Thymus (tissue), 11 donors: ENCODE data around the gene FAM13A. TPM values are rescaled to one million over a fixed set of nuclear protein-coding genes. Genes with fewer than 3 reads are reported as not detected.
A peak's percentile ranks its signal among the peaks of the same experiment; 100 is the strongest.

Source experiments
- DNase-seq, 9 donors: peaks; one replicate each; pipeline ENCODE4 v3.0.0-alpha.2; 2013; ENCODE audit warnings: low spot score in 9 of 9, low read depth in 6 of 9, missing footprints in 1 of 9
- H3K27ac ChIP-seq, 2 donors: one replicate each; pipeline ENCODE4 v1.5.1; 2013; ENCODE audit warnings: control low read depth in 1 of 2, low read depth in 1 of 2, low read length in 1 of 2, mild to moderate bottlenecking in 1 of 2, moderate library complexity in 1 of 2
- H3K27me3 ChIP-seq, 2 donors: one replicate each; pipeline ENCODE4 v1.5.1; 2013; ENCODE audit warnings: low read length in 1 of 2; ENCODE audit not compliant: control insufficient read depth in 2 of 2, insufficient read depth in 1 of 2
- H3K36me3 ChIP-seq, 2 donors: one replicate each; pipeline ENCODE4 v1.5.1; 2013; ENCODE audit warnings: low read length in 1 of 2, mild to moderate bottlenecking in 1 of 2, moderate library complexity in 1 of 2; ENCODE audit not compliant: control insufficient read depth in 2 of 2, insufficient read depth in 2 of 2
- H3K4me1 ChIP-seq, 2 donors: one replicate each; pipeline ENCODE4 v1.5.1; 2013; ENCODE audit warnings: low read length in 2 of 2; ENCODE audit not compliant: control insufficient read depth in 2 of 2, insufficient read depth in 2 of 2
- H3K4me3 ChIP-seq, 2 donors: one replicate each; pipeline ENCODE4 v1.5.1; 2013; ENCODE audit warnings: low read length in 2 of 2, control low read depth in 1 of 2, mild to moderate bottlenecking in 1 of 2
- H3K9me3 ChIP-seq, 2 donors: one replicate each; pipeline ENCODE4 v1.5.1; 2013; ENCODE audit warnings: low read length in 1 of 2, mild to moderate bottlenecking in 1 of 2; ENCODE audit not compliant: control insufficient read depth in 2 of 2, insufficient read depth in 1 of 2
- WGBS: extraction: QIAGEN DNeasy Blood & Tissue Kit; methylation state at CpG from one replicate; pipeline ENCODE4 v1.1.7; 2013; 5-methylcytosine and 5-hydroxymethylcytosine counted together
- polyA plus RNA-seq: library from polyadenylated mRNA; stranded (reverse); fragments of 200-250 nt; gene quantifications from one replicate; pipeline ENCODE4 v1.2.3, GENCODE V29; 2013
- total RNA-seq: library from RNA; stranded (reverse); fragments of 120-200 nt; gene quantifications from one replicate; pipeline ENCODE4 v1.2.4, GENCODE V29; 2013
- donor health status: healthy.

Gene FAM13A
- total and polyA plus RNA-seq, 2 donors, result 9.0 to 9.3 TPM

GRCh38 chr4:88706574-88706973 lies 350.4 kb downstream of the FAM13A start:
- Histone ChIP-seq H3K27ac (no peak overlapping the region), H3K36me3 (peaks cover 5 to 29% of the 10 kb centered on the region in 2 donors), H3K27me3 (no peaks in the 10 kb centered on the region), H3K4me1 (no peaks in the 10 kb centered on the region), H3K4me3 (no peak overlapping the region), H3K9me3 (no peaks in the 10 kb centered on the region)
- DNase-seq, result no peak
- WGBS, result 90% methylated on average over 9 of the region's 9 CpGs

- 95% methylated on average over 3 of the region's 3 CpGs for WGBS
- Histone ChIP-seq H3K36me3 (peaks cover 5 to 29% of the 10 kb centered on the region in 2 donors), H3K4me1 (no peaks in the 10 kb centered on the region), H3K27me3 (no peaks in the 10 kb centered on the region), H3K27ac (no peak overlapping the region), H3K9me3 (no peaks in the 10 kb centered on the region), H3K4me3 (no peak overlapping the region)
- DNase-seq, result no peak
Measured at GRCh38 chr4:88705805-88706492, 351.0 kb downstream of the FAM13A start.

- no peak for DNase-seq
- no peaks in the 10 kb centered on the region for H3K9me3 ChIP-seq
Measured at GRCh38 chr4:88705223-88705622, 351.8 kb downstream of the FAM13A start.

GRCh38 chr4:88702782-88703181 lies 354.2 kb downstream of the FAM13A start:
- no peak for DNase-seq
- H3K27ac ChIP-seq, result no peak overlapping the region
- H3K4me1 ChIP-seq, result no peaks in the 10 kb centered on the region
- H3K36me3 ChIP-seq, result peaks cover 5 to 26% of the 10 kb centered on the region in 2 donors
- no peaks in the 10 kb centered on the region for H3K27me3 ChIP-seq
- H3K4me3 ChIP-seq, result no peak overlapping the region
- 91% methylated on average over 2 of the region's 2 CpGs for WGBS
- no peaks in the 10 kb centered on the region for H3K9me3 ChIP-seq

More at GRCh38 chr4:88705223-88705622, 351.8 kb downstream of the FAM13A start:
- Histone ChIP-seq H3K4me3 (no peak overlapping the region), H3K27ac (no peak overlapping the region), H3K4me1 (no peaks in the 10 kb centered on the region), H3K27me3 (no peaks in the 10 kb centered on the region), H3K36me3 (peaks cover 5 to 26% of the 10 kb centered on the region in 2 donors)

GRCh38 chr4:88698519-88698918 lies 358.5 kb downstream of the FAM13A start:
- Histone ChIP-seq H3K27ac (no peak overlapping the region), H3K36me3 (peaks cover 2 to 3% of the 10 kb centered on the region in 2 donors)
- WGBS, result 98% methylated on average over 7 of the region's 7 CpGs

DNA sequence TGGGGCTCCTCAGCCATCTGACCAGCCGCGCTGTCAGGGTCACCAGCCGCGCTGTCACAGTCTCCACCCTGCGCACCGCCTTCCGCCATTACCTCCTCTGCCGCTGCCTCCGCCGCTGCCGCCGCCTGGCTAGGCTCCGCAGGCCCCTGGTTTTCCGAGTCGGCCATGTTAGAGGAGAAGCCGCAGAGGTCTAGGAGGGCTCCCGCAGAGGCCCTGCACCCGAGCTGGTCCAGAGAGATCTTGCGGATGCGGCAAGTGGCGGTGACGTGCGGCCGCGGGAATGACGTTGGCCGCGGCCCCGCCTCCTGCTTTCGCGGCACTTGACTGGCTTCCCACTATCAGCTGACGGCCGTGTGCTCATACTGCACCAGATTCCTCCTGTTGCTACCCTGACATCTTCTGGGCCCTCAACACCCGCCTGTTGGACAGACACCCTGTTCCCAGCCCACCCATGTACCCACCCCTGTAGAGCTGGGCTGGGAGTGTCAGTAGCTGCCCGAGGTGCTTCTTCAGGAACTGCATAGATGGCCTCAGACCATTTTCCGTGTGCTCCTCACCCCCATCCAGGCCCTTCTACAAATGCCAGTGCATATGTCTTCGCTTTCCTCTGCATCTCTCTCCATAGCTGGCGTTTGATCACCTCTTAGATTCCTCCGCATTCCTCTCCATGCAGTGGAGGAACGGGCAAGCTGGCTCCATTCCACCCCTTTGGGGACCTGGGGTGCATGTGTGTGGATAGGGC lies 359.2 kb downstream of the FAM13A start, which contains the start of gene NAP1L5:
TSS of gene NAP1L5 (minus strand) at position 242 of the 742 bp plus-strand sequence. CDS start at position 167, 75 bp downstream.
- H3K27ac ChIP-seq, result peak within 1 kb of the TSS; percentile 38 to 53
- no peaks in the 10 kb centered on the region for H3K27me3 ChIP-seq
- peaks cover 2 to 3% of the 10 kb centered on the region in 2 donors for H3K36me3 ChIP-seq
- peak in 8 of 9 donors; percentile 20 to 73 (median 46) for DNase-seq
- no peaks in the 10 kb centered on the region for H3K4me1 ChIP-seq
- 58% methylated on average over 40 of the region's 40 CpGs for WGBS
- no peaks in the 10 kb centered on the region for H3K9me3 ChIP-seq
- H3K4me3 ChIP-seq, result peak within 1 kb of the TSS; percentile 62 to 74

More at GRCh38 chr4:88698519-88698918, 358.5 kb downstream of the FAM13A start:
- Histone ChIP-seq H3K4me3 (no peak overlapping the region), H3K9me3 (no peaks in the 10 kb centered on the region), H3K4me1 (no peaks in the 10 kb centered on the region), H3K27me3 (no peaks in the 10 kb centered on the region)
- no peak for DNase-seq

- H3K27me3 ChIP-seq, result no peaks in the 10 kb centered on the region
- peak overlapping the region; percentile 38 to 53 for H3K27ac ChIP-seq
- WGBS, result 43% methylated on average over 18 of the region's 18 CpGs
- H3K36me3 ChIP-seq, result peaks cover 2% of the 10 kb centered on the region in 2 donors
- H3K4me3 ChIP-seq, result peak overlapping the region; percentile 62 to 74
- DNase-seq, result peak in 2 of 9 donors; percentile 9 to 33
- H3K4me1 ChIP-seq, result no peaks in the 10 kb centered on the region
- H3K9me3 ChIP-seq, result no peaks in the 10 kb centered on the region
Measured at GRCh38 chr4:88697141-88697540, 359.8 kb downstream of the FAM13A start.

- no peaks in the 10 kb centered on the region for H3K27me3 ChIP-seq
- H3K27ac ChIP-seq, result no peak overlapping the region
- 90% methylated on average over 7 of the region's 7 CpGs for WGBS
- H3K4me1 ChIP-seq, result no peaks in the 10 kb centered on the region
- H3K36me3 ChIP-seq, result peaks cover 0 to 2% of the 10 kb centered on the region in 2 donors
- no peaks in the 10 kb centered on the region for H3K9me3 ChIP-seq
- DNase-seq, result no peak
- peak overlapping the region in 1 of 2 donors; percentile 62 for H3K4me3 ChIP-seq
Measured at GRCh38 chr4:88696630-88697029, 360.4 kb downstream of the FAM13A start.

- DNase-seq, result no peak
- H3K4me3 ChIP-seq, result no peak overlapping the region
- H3K27me3 ChIP-seq, result no peaks in the 10 kb centered on the region
- no peaks in the 10 kb centered on the region for H3K4me1 ChIP-seq
- no peaks in the 10 kb centered on the region for H3K9me3 ChIP-seq
- WGBS, result 98% methylated on average over 3 of the region's 3 CpGs
- peaks cover 2 to 15% of the 10 kb centered on the region in 2 donors for H3K36me3 ChIP-seq
- no peak overlapping the region for H3K27ac ChIP-seq
Measured at GRCh38 chr4:88693792-88694191, 363.2 kb downstream of the FAM13A start.
